Measurements from ENCODE around the gene PNPLA6.
A peak's percentile ranks its signal among the peaks of the same experiment; 100 is the strongest.

Gene PNPLA6

GRCh38 chr19:7515645-7516151 is 19.8 kb upstream of the PNPLA6 start, which contains the start of gene ZNF358:
Gene ZNF358, plus strand, starts transcription at chr19:7516103. Its CDS starts 3,140 bp downstream, at chr19:7519243.
- DNase-seq (ENCODE audit: low read depth), result no peak

- no peak for DNase-seq (ENCODE audit: low read depth)
These were observed 19.2 kb upstream of the PNPLA6 start for GRCh38 chr19:7516333-7516732.

- no peak for DNase-seq (ENCODE audit: low read depth)
These were observed 18.6 kb upstream of the PNPLA6 start for GRCh38 chr19:7516878-7517277.

- DNase-seq (ENCODE audit: low read depth), result no peak
These were observed 16.0 kb upstream of the PNPLA6 start for GRCh38 chr19:7519361-7520130.

- DNase-seq (ENCODE audit: low read depth), result no peak
These were observed 15.1 kb upstream of the PNPLA6 start for GRCh38 chr19:7520131-7521051.

GRCh38 chr19:7521551-7522071 is 13.9 kb upstream of the PNPLA6 start:
- no peak for DNase-seq (ENCODE audit: low read depth)

GRCh38 chr19:7522072-7522922 is 13.2 kb upstream of the PNPLA6 start, which contains the start of gene MCOLN1:
Gene MCOLN1, plus strand, starts transcription at chr19:7522624. Its CDS starts 127 bp downstream, at chr19:7522751.
- peak; percentile 92 for DNase-seq (ENCODE audit: low read depth)

GRCh38 chr19:7522923-7523667 is 12.4 kb upstream of the PNPLA6 start:
- DNase-seq (ENCODE audit: low read depth), result no peak

GRCh38 chr19:7524523-7524922 is 11.0 kb upstream of the PNPLA6 start:
- DNase-seq (ENCODE audit: low read depth), result no peak

GRCh38 chr19:7524992-7525739 is 10.4 kb upstream of the PNPLA6 start:
- no peak for DNase-seq (ENCODE audit: low read depth)

GRCh38 chr19:7526059-7526929 is 9.2 kb upstream of the PNPLA6 start:
- DNase-seq (ENCODE audit: low read depth), result no peak

- DNase-seq (ENCODE audit: low read depth), result no peak
These were observed 7.9 kb upstream of the PNPLA6 start for GRCh38 chr19:7527516-7528191.

- DNase-seq (ENCODE audit: low read depth), result no peak
These were observed 7.4 kb upstream of the PNPLA6 start for GRCh38 chr19:7528192-7528519.

GRCh38 chr19:7528522-7529245 is 6.8 kb upstream of the PNPLA6 start:
- no peak for DNase-seq (ENCODE audit: low read depth)

- DNase-seq (ENCODE audit: low read depth), result no peak
These were observed 6.3 kb upstream of the PNPLA6 start for GRCh38 chr19:7529246-7529600.

GRCh38 chr19:7529610-7530490 is 5.7 kb upstream of the PNPLA6 start:
- no peak for DNase-seq (ENCODE audit: low read depth)

Data from stromal cell of bone marrow (primary cell).